GM13977 (cell line): ENCODE measurements around the gene RIN2.

Source experiments
- DNase-seq: peaks from one replicate; pipeline ENCODE4 v3.0.0; 2012; ENCODE audit warnings: low spot score
- in situ Hi-C: fragments of 300-500 bp; cut with MboI; formaldehyde crosslinking; loops from one replicate; pipeline ENCODE4 v1.12.0; 2022; ENCODE audit warnings: low sequenced_read_pairs, low pct_unique_long_range_greater_than_20kb, mixed read lengths, inconsistent platforms; ENCODE audit not compliant: unreplicated experiment
- TF ChIP-seq, protein P1 (sequence below): IDR thresholded peaks from 2 replicates; pipeline ENCODE4 v1.5.1; 2012; ENCODE audit warnings: mild to moderate bottlenecking, control low read depth; ENCODE audit not compliant: insufficient read depth; ENCODE audit errors: extremely low read depth, missing control alignments

The RIN2 gene

DNA sequence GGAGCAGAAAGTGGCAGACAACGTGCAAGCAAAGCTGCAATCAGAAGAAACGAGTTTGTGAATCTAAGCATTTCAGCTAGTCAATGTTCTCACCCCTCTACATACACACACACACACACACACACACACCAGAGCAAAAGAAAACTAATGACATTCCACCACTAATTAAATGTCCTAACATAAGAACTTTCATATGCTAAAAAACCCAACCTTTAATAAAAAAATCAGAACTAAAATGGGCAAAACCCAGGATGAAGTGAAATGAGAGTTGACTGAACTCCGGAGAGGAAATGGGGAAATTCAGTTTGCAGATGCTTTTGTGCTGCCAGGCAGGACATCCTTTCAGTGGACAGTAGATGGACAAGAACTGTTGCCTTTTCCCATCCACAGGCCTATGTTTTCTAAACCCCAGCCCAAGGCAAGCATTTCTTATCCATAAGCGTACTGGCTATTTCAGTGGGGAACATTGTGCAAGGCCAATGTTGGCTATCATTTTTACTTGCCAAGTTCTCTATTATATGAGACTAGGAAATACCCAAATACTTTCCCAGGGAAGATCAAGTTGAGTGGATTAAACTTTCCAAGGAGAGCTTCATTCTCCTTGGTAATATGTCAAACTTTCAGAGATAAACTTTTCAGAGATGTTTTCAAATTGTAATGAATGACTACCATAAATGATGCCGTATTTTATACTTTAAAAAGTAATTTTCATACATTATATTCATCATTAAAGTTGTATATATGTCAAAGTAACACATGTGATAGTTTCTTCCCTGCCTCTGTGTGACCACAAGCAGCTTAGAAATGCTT lies 27.3 kb downstream of the RIN2 start:
- in situ Hi-C loops: loop anchor here (10.0 kb wide), 1 partner anchor 209 kb away; no protein-coding TSS in a partner anchor

DNA sequence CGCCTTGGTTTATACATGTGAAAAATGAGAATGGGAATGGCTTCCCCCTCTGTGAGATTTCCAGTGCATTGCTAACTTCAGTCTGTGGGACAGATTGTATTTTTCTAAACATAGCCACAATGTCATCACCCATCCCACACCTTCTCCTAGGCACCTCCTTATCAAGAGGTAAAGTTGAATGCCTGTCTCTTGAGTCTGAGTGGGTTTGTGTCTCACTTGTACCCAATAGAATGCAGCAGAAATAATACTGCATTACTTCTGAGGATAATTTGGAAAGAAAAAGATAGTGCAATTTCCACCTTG lies 27.9 kb downstream of the RIN2 start:
- no peak for DNase-seq
- in situ Hi-C loops: loop anchor here (10.0 kb wide), 1 partner anchor 209 kb away; no protein-coding TSS in a partner anchor

More for the DNA sequence above, 27.3 kb downstream of the RIN2 start:
- DNase-seq: no peak
- TF ChIP-seq, protein P1, sequence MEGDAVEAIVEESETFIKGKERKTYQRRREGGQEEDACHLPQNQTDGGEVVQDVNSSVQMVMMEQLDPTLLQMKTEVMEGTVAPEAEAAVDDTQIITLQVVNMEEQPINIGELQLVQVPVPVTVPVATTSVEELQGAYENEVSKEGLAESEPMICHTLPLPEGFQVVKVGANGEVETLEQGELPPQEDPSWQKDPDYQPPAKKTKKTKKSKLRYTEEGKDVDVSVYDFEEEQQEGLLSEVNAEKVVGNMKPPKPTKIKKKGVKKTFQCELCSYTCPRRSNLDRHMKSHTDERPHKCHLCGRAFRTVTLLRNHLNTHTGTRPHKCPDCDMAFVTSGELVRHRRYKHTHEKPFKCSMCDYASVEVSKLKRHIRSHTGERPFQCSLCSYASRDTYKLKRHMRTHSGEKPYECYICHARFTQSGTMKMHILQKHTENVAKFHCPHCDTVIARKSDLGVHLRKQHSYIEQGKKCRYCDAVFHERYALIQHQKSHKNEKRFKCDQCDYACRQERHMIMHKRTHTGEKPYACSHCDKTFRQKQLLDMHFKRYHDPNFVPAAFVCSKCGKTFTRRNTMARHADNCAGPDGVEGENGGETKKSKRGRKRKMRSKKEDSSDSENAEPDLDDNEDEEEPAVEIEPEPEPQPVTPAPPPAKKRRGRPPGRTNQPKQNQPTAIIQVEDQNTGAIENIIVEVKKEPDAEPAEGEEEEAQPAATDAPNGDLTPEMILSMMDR: no peak

DNA sequence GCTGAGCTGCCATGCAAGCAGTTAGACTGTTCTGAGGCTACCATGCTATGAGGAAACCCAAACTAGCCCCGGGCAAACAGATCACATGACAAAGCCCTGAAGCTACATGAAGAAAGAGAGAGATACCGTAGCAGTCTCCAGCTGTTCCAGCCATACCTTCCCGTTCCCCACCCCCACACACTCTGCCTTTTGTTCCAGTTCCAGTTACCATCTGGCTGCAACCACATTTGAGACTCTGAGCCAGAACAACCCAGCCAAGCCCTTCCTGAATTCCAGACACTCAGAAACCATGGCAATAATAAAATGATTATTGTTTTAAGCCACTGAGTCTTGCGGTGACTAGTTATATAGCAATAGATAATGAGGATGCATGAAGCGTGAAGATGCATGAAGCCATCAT lies 28.3 kb downstream of the RIN2 start:
- in situ Hi-C loops: loop anchor here (10.0 kb wide), 1 partner anchor 208 kb away; no protein-coding TSS in a partner anchor
- no peak for DNase-seq
- TF ChIP-seq, protein P1: no peak

More for the DNA sequence above, 27.9 kb downstream of the RIN2 start:
- TF ChIP-seq, protein P1: no peak

DNA sequence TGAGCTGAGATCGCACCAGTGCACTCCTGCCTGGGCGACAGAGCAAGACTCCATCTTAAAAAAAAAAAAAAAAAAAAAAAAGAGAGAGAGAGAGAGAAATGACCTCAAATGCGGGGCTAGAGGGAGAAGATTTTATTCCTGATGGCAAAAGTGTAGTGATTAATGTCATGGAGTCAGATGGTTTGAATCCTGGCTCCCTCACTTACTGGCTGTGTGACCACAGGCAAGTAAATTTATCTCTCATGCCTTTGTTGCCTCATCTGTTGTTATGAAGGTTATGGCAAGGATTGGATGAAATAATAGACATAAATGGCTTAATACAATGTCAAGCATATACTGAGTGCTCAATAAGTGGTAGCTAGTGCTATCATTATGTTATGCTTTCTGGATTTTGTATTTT lies 29.3 kb downstream of the RIN2 start:
- in situ Hi-C loops: loop anchor here (10.0 kb wide), 1 partner anchor 207 kb away; no protein-coding TSS in a partner anchor
- TF ChIP-seq, protein P1: no peak
- no peak for DNase-seq

DNA sequence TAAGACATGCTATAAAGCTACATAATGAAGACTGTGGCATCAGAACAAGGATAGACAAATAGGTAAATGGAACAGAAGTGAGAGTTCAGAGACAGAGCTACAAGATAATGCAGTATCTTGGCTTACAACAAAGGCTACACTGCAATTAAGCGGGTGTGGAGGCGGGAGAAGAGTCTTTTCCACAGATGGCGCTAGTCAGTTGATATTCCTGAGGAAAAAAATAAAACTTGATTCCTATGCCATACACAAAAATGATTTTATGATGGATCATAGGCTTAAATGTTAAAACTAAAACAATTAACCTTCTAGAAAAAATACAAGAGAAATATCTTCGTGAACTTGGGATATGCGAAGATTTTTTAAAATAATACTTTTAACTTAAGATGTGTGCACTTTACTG lies 31.0 kb downstream of the RIN2 start:
- TF ChIP-seq, protein P1: no peak
- no peak for DNase-seq
- in situ Hi-C loops: loop anchor here (10.0 kb wide), 1 partner anchor 206 kb away; no protein-coding TSS in a partner anchor

DNA sequence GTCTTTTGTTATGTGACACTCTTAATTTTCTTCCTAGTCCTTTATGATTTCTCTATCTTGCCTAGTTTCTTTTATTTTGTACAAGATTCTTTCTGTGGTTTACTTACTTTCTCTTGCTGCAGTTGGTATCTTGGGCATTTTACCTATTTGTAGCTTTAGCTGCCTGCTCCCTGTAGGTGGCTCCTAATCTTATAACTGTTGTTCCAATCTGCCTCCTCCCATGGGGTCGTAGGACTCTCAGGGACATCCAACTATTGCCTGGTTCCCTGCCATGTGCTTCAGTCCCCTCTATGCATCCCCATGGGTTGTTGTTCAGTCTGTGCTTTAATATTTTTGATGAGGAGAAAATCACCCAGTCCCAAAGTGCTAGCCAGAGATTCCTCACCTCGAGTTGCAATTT lies 31.4 kb downstream of the RIN2 start:
- in situ Hi-C loops: loop anchor here (10.0 kb wide), 1 partner anchor 205 kb away; no protein-coding TSS in a partner anchor
- DNase-seq: no peak
- TF ChIP-seq, protein P1: no peak
